Activated T-helper 2 cell treated with anti-CD3 and anti-CD28 coated beads, Interferon-gamma antibody, Interleukin-2, Interleukin-4, amounts not matched to agents 10 μg/mL and 5 μg/mL and 100 μg/mL, durations not matched to agents 14 hours and 24 hours and 36 hours (primary cell): ENCODE measurements around the gene OLFML2A. TPM values are rescaled to one million over a fixed set of nuclear protein-coding genes. Genes with fewer than 3 reads are reported as not detected.

Source experiments
- DNase-seq: peaks from one replicate; pipeline ENCODE4 v3.0.0; 2021; ENCODE audit warnings: low spot score
- H3K27ac Mint-ChIP-seq: one replicate; pipeline ENCODE4 v1.8.0; 2021; ENCODE audit warnings: mixed read lengths
- H3K27me3 Mint-ChIP-seq: one replicate; pipeline ENCODE4 v1.8.0; 2021; ENCODE audit warnings: low read depth, mixed read lengths
- H3K36me3 Mint-ChIP-seq: one replicate; pipeline ENCODE4 v1.8.0; 2021; ENCODE audit warnings: low read depth, mixed read lengths
- H3K4me1 Mint-ChIP-seq: one replicate; pipeline ENCODE4 v1.8.0; 2021; ENCODE audit warnings: low read depth, mixed read lengths
- H3K4me3 Mint-ChIP-seq: one replicate; pipeline ENCODE4 v1.8.0; 2021; ENCODE audit warnings: low read depth, mild to moderate bottlenecking, moderate library complexity, mixed read lengths
- H3K9me3 Mint-ChIP-seq: one replicate; pipeline ENCODE4 v1.8.0; 2021; ENCODE audit warnings: mixed read lengths
- intact Hi-C: fragments of 100-400 bp; cut with micrococcal nuclease; formaldehyde crosslinking; loops from one replicate; pipeline ENCODE4 v1.15.1; 2023
- total RNA-seq: library from RNA; stranded (reverse); gene quantifications from 2 replicates; pipeline ENCODE4 v1.2.3, GENCODE V29; 2022

Gene OLFML2A
- total RNA-seq, 1 donor from 2014 or later = not detected

DNA sequence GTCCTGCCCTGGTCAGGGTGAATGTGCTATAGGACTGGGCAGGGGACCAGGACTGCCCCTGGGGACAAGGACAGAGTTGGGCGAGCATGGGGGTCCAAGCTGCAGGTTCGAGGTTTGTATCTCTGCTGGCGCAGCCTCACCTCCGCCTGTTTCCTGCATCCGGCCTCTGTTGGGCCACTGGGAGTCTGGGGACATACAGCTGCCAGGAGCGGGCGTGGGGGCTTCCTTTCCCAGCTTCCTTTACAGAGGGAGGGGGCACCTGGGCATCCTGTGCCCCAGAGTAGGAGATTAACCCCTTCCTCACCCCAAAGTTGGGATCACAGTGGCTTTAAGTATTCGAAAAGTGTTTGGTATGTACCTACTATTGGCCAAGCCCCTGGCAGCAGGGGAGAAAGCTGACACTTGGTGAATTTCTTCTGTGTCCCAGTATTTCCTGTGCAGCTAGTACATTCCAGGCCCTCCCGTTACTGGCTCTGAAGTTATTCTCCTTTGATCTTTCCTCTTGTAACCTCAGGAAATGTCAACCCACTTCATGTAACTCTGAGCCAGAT lies 19.0 kb downstream of the OLFML2A start:
- Mint-ChIP-seq H3K4me3 (no peak overlapping the region), H3K4me1 (no peaks in the 10 kb centered on the region), H3K9me3 (no peaks in the 10 kb centered on the region), H3K27me3 (peaks cover 4% of the 10 kb centered on the region), H3K36me3 (no peaks in the 10 kb centered on the region), H3K27ac (no peak overlapping the region)
- no peak for DNase-seq
- intact Hi-C loops = no loop called here

- Mint-ChIP-seq H3K36me3 (no peaks in the 10 kb centered on the region), H3K9me3 (no peaks in the 10 kb centered on the region)
- intact Hi-C loops = no loop called here
Observed at GRCh38 chr9:124797343-124798103, 20.6 kb downstream of the OLFML2A start.

GRCh38 chr9:124799274-124800006 lies 22.5 kb downstream of the OLFML2A start:
- peaks cover 3% of the 10 kb centered on the region for H3K27me3 Mint-ChIP-seq
- H3K27ac Mint-ChIP-seq = no peak overlapping the region
- H3K36me3 Mint-ChIP-seq = no peaks in the 10 kb centered on the region
- H3K4me1 Mint-ChIP-seq = no peaks in the 10 kb centered on the region
- no peak for DNase-seq
- intact Hi-C loops = no loop called here
- H3K4me3 Mint-ChIP-seq = no peak overlapping the region
- H3K9me3 Mint-ChIP-seq = no peaks in the 10 kb centered on the region

More at GRCh38 chr9:124797343-124798103, 20.6 kb downstream of the OLFML2A start:
- peaks cover 2% of the 10 kb centered on the region for H3K27me3 Mint-ChIP-seq
- no peak for DNase-seq
- no peaks in the 10 kb centered on the region for H3K4me1 Mint-ChIP-seq
- H3K27ac Mint-ChIP-seq = no peak overlapping the region
- no peak overlapping the region for H3K4me3 Mint-ChIP-seq

DNA sequence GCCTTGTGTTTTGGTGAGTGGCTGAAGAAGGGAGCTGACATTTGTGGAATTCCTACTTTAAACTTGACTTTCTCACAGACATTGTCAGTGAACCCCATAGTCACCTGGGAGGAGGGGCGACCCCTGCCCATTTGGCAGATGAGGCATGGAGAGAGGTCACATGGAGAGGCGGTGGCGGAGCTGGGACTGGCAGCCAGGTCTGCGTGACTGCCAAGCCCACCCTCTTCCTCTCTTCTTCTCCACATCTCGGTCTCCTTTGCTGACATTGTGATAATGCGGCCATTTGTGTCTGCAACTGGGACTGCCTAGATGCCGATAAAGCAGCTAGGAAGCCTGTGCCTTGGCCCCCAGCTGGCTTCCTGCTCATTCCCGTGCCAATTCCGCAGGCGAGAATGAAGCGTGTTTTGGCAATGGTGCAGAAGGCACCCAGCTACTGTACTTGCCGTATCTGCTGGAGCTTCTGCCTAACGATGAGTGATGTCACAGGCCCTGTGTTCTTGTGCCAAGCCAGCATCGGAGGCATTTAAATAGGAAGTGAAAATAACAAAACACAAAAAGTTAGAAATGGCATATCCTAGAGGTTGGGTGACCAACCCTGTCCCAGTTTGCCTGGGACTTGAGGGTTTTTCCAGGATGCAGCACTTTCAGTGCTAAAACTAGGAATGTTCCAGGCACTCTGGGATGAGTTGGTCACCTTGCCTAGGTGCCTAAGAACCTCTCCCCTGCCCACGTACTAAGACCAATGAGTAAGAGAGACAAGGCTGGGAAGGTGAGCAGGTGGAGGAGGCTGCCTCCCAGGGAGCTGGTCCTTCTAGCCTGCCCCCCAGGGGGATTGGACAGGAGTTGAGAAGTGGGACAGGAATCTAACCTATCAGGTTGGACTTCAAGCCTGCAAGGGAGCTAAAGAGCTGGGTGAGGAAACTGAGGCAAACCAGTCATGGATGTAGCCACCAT lies 23.6 kb downstream of the OLFML2A start:
- no peaks in the 10 kb centered on the region for H3K36me3 Mint-ChIP-seq
- H3K4me1 Mint-ChIP-seq = no peaks in the 10 kb centered on the region
- no peak for DNase-seq
- H3K9me3 Mint-ChIP-seq = no peaks in the 10 kb centered on the region
- H3K27me3 Mint-ChIP-seq = peaks cover 8% of the 10 kb centered on the region
- no peak overlapping the region for H3K4me3 Mint-ChIP-seq
- H3K27ac Mint-ChIP-seq = no peak overlapping the region
- intact Hi-C loops = no loop called here

- DNase-seq = no peak
- H3K9me3 Mint-ChIP-seq = no peaks in the 10 kb centered on the region
- H3K27me3 Mint-ChIP-seq = peaks cover 8% of the 10 kb centered on the region
- H3K36me3 Mint-ChIP-seq = no peaks in the 10 kb centered on the region
- H3K27ac Mint-ChIP-seq = no peak overlapping the region
- no peaks in the 10 kb centered on the region for H3K4me1 Mint-ChIP-seq
- H3K4me3 Mint-ChIP-seq = no peak overlapping the region
- intact Hi-C loops = no loop called here
Observed at GRCh38 chr9:124801356-124801755, 24.4 kb downstream of the OLFML2A start.

DNA sequence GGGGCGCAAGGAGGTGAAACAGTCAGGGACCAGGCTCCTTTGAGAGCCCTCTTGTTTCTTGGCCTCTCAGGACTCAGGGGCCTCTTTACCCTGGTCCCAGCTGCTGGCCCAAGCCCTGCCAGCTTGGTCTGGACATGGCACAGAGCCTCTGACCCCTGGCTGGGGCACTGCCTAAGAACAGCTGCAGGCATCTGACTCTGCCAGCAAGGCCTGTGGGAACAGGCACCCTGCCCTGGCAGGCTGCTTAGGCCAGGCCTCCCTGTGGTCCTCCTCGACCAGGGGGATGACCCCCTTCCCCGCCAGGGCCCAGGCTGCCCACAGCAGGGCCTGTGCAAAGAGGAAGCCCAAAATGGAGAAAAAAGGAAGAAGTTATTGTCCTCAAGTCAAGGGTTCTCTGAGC lies 25.5 kb downstream of the OLFML2A start:
- intact Hi-C loops = no loop called here
- Mint-ChIP-seq H3K27ac (no peak overlapping the region), H3K4me3 (no peak overlapping the region), H3K36me3 (no peaks in the 10 kb centered on the region), H3K27me3 (peaks cover 8% of the 10 kb centered on the region), H3K4me1 (no peaks in the 10 kb centered on the region), H3K9me3 (no peaks in the 10 kb centered on the region)
- DNase-seq = no peak

DNA sequence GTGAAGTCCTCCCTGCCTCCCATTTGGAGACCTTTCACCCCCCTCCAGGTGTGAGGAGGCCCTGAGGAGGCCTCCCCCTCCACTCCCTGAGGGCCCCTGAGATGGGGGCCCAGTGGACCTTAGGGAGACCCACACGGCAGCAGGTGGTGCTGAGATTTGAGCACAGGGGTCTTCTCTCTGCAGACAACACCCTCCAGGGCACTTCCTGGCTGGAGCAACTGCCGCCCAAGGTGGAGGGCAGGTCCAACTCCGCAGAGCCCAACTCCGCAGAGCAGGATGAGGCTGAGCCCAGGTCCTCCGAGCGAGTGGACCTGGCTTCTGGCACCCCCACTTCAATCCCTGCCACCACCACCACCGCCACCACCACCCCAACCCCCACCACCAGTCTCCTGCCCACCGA lies 27.0 kb downstream of the OLFML2A start:
- DNase-seq = no peak
- intact Hi-C loops = no loop called here
- no peaks in the 10 kb centered on the region for H3K36me3 Mint-ChIP-seq
- H3K9me3 Mint-ChIP-seq = no peaks in the 10 kb centered on the region
- peaks cover 6% of the 10 kb centered on the region for H3K27me3 Mint-ChIP-seq
- H3K27ac Mint-ChIP-seq = no peak overlapping the region
- no peaks in the 10 kb centered on the region for H3K4me1 Mint-ChIP-seq
- H3K4me3 Mint-ChIP-seq = no peak overlapping the region

DNA sequence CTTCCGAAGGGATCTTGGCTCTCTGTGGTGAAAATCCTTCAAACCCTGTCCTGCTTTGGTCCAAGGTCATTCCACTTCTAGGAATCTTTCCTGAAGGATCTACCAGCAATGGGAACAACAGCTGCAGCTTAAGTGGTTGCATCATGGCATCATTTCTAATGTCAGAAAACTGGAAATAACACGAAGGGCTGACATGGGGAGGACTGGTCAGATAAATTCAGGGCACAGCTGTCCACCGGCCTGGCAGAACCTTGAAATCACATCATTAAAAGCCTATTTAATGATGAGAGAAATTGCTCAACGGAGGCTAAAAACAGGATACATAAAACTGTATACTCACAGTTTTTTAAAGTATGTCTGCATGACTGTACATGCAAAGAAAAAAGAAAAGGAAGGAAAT lies 28.3 kb downstream of the OLFML2A start:
- Mint-ChIP-seq H3K27me3 (peaks cover 6% of the 10 kb centered on the region), H3K27ac (no peak overlapping the region), H3K9me3 (no peaks in the 10 kb centered on the region), H3K4me1 (no peaks in the 10 kb centered on the region), H3K4me3 (no peak overlapping the region), H3K36me3 (no peaks in the 10 kb centered on the region)
- DNase-seq = no peak
- intact Hi-C loops = no loop called here

GRCh38 chr9:124808246-124808956 lies 31.5 kb downstream of the OLFML2A start:
- no peak for DNase-seq
- Mint-ChIP-seq H3K9me3 (no peaks in the 10 kb centered on the region), H3K27me3 (peaks cover 5% of the 10 kb centered on the region), H3K4me1 (no peaks in the 10 kb centered on the region), H3K4me3 (no peak overlapping the region), H3K36me3 (no peaks in the 10 kb centered on the region), H3K27ac (no peak overlapping the region)
- intact Hi-C loops = no loop called here

- peaks cover 5% of the 10 kb centered on the region for H3K27me3 Mint-ChIP-seq
- H3K9me3 Mint-ChIP-seq = no peaks in the 10 kb centered on the region
- H3K4me3 Mint-ChIP-seq = no peak overlapping the region
- intact Hi-C loops = no loop called here
- DNase-seq = no peak
- no peak overlapping the region for H3K27ac Mint-ChIP-seq
- H3K4me1 Mint-ChIP-seq = no peaks in the 10 kb centered on the region
- H3K36me3 Mint-ChIP-seq = no peaks in the 10 kb centered on the region
Observed at GRCh38 chr9:124809211-124809610, 32.3 kb downstream of the OLFML2A start.

- H3K4me1 Mint-ChIP-seq = no peaks in the 10 kb centered on the region
- intact Hi-C loops = no loop called here
- H3K4me3 Mint-ChIP-seq = no peak overlapping the region
- no peaks in the 10 kb centered on the region for H3K36me3 Mint-ChIP-seq
- peaks cover 5% of the 10 kb centered on the region for H3K27me3 Mint-ChIP-seq
- no peak overlapping the region for H3K27ac Mint-ChIP-seq
- no peaks in the 10 kb centered on the region for H3K9me3 Mint-ChIP-seq
- no peak for DNase-seq
Observed at GRCh38 chr9:124809741-124810500, 33.0 kb downstream of the OLFML2A start.
